KG1 (cell line): Measurements from ENCODE around the gene UBE2V1.

Experiments
- DNase-seq: peaks from one replicate; lab custom pipeline; 2025; lab: John Stamatoyannopoulos, UW

UBE2V1 gene

GRCh38 chr20:50043573-50044352 is 69.2 kb downstream of the UBE2V1 start:
- no peak for DNase-seq

GRCh38 chr20:50042370-50043313 is 70.3 kb downstream of the UBE2V1 start:
- DNase-seq = no peak

GRCh38 chr20:50041246-50041873 is 71.6 kb downstream of the UBE2V1 start:
- DNase-seq = no peak

GRCh38 chr20:50040432-50041245 is 72.3 kb downstream of the UBE2V1 start:
- DNase-seq = no peak

- no peak for DNase-seq
Observed at GRCh38 chr20:50039706-50040431, 73.1 kb downstream of the UBE2V1 start.

GRCh38 chr20:50038574-50038991 is 74.4 kb downstream of the UBE2V1 start:
- no peak for DNase-seq

GRCh38 chr20:50038169-50038568 is 74.8 kb downstream of the UBE2V1 start:
- DNase-seq = no peak

GRCh38 chr20:50037575-50037974 is 75.4 kb downstream of the UBE2V1 start:
- DNase-seq = no peak

GRCh38 chr20:50037123-50037522 is 75.8 kb downstream of the UBE2V1 start:
- DNase-seq = no peak

- DNase-seq = no peak
Observed at GRCh38 chr20:50036703-50037102, 76.2 kb downstream of the UBE2V1 start.

- no peak for DNase-seq
Observed at GRCh38 chr20:50034567-50035180, 78.3 kb downstream of the UBE2V1 start.

GRCh38 chr20:50032955-50033666 is 79.8 kb downstream of the UBE2V1 start:
- no peak for DNase-seq
